Measurements from ENCODE around the gene CEP19. TPM values are rescaled to one million over a fixed set of nuclear protein-coding genes. Genes with fewer than 3 reads are reported as not detected.

CEP19 gene
- total RNA-seq, 4 donors from 2014 or later: 0.63 to 1.4 (median 1.1) TPM; not detected in 1

DNA sequence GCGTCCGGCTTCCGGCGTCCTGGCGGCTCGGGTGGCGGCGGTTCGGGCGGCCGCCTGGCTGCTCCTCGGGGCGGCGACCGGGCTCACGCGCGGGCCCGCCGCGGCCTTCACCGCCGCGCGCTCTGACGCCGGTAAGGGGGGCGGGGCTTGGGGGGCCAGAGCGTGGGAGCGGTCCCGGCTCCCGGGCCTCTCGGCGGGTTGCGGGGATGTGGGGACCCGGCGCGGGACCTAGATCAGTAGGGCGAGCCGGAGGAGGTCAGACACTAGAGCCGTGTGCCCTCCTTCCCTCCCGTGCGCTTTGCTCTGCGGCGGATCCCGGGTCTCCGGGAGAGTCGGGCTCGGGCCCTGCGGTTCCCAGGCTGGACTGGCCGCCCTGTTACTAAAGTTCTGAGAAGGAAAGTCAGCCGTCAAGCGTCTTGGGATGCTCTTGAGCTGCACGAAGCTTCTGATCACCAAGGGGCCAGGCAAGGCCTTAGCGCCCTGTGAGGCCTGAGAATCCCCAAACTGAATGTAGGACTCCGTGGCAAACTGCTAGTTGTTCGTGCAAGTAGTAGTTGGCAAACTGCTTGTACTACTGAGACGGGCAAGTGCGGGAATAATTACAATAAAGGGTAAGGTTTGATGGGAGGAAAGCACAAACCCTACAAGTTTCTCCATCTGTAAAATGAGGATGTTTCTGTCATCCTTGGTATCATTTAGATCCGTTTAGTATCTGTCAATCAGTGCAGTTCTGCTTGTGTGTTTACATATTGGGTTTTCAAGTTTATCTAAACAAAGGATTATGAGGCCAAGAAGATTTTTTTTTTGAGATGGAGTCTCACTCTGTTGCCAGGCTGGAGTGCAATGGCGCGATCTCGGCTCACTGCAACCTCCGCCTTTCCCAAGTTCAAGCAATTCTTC, 714 bp upstream of the CEP19 start:
- WGBS, 2 donors: 8 to 10% methylated on average over 23 to 31 of the region's 64 CpGs
- DNase-seq (ENCODE audit: low spot score in 2 of 2): peak in 1 of 2 donors; percentile 89
- intact Hi-C loops (cut with DNase I; ENCODE audit: low total_unique reads): no loop called here
- peak overlapping the region; percentile 81 for H3K4me3 ChIP-seq (ENCODE audit: low read depth, poor library complexity, severe bottlenecking)
- TF ChIP-seq, protein P1, sequence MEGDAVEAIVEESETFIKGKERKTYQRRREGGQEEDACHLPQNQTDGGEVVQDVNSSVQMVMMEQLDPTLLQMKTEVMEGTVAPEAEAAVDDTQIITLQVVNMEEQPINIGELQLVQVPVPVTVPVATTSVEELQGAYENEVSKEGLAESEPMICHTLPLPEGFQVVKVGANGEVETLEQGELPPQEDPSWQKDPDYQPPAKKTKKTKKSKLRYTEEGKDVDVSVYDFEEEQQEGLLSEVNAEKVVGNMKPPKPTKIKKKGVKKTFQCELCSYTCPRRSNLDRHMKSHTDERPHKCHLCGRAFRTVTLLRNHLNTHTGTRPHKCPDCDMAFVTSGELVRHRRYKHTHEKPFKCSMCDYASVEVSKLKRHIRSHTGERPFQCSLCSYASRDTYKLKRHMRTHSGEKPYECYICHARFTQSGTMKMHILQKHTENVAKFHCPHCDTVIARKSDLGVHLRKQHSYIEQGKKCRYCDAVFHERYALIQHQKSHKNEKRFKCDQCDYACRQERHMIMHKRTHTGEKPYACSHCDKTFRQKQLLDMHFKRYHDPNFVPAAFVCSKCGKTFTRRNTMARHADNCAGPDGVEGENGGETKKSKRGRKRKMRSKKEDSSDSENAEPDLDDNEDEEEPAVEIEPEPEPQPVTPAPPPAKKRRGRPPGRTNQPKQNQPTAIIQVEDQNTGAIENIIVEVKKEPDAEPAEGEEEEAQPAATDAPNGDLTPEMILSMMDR (IDR thresholded peaks at IDR 0.05): no peak
- no peak for TF ChIP-seq POLR2A (IDR thresholded peaks at IDR 0.05)

DNA sequence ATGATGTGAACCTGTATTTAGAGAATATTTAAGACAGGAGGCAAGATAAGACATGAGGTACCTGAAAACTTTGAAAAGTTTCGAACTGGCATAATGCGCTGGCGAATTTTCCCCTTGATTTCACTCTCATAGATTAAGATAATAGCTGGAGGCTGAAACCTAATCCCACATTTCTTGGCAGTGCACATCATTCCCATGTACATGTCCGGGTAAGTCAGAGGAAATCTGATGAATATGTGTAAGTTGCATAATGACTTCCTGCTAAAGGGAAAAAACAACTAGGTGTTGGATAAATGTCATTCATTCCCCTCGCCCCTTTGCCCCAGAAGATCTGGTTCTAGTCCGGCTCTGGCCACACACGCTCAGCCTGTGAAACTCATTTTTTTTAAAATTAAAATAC, 3.6 kb downstream of the CEP19 start:
- 44 to 64% methylated on average over 7 of the region's 7 CpGs for WGBS, 2 donors
- intact Hi-C loops (cut with DNase I; ENCODE audit: low total_unique reads): no loop called here
- DNase-seq (ENCODE audit: low spot score in 2 of 2): no peak
- H3K4me3 ChIP-seq (ENCODE audit: low read depth, poor library complexity, severe bottlenecking): no peak overlapping the region
- TF ChIP-seq, protein P1 (IDR thresholded peaks at IDR 0.05): no peak
- TF ChIP-seq POLR2A (IDR thresholded peaks at IDR 0.05): no peak

DNA sequence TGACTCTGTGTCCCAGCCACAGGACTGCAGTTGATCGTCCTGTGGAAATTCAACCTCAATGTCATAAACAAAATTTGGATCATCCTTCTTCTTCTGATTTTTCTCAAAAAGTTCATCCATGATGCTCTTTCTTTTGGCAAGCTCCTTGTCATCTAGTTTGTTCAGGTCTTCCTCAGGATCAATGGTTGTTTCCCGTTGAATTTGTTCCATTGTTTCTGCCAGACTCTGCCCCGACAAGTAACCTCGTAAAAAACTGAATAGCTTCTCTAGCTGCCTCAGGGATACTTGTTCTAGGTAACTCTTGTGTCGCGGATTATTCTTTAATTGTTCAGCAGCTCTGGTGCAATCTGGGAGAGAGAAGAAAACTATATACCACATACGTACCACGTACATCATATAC, 4.5 kb downstream of the CEP19 start:
- intact Hi-C loops (cut with DNase I; ENCODE audit: low total_unique reads): no loop called here
- DNase-seq (ENCODE audit: low spot score in 2 of 2): no peak

DNA sequence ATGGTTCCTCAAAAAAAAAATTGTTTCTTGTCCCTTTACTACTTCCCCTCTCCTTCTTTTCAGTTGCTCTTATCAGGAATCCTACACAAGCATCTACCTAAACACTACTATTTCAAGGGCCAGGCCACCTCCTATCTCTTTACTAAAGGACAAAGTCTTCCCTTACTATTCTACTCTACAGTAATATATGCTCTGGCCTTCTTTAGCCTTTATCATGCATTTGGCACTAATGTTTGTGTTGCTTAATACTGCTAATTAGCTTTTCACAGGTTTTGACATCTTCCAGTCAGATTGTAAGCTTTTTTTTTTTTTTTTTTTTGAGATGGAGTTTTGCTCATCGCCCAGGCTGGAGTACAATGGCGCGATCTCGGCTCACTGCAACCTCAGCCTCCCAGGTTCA, 5.3 kb downstream of the CEP19 start:
- TF ChIP-seq, protein P1 (IDR thresholded peaks at IDR 0.05): no peak
- no peak for TF ChIP-seq POLR2A (IDR thresholded peaks at IDR 0.05)
- 68 to 70% methylated on average over 4 of the region's 4 CpGs for WGBS, 2 donors
- no peak for DNase-seq (ENCODE audit: low spot score in 2 of 2)
- intact Hi-C loops (cut with DNase I; ENCODE audit: low total_unique reads): no loop called here
- no peak overlapping the region for H3K4me3 ChIP-seq (ENCODE audit: low read depth, poor library complexity, severe bottlenecking)

More for the DNA sequence above, 4.5 kb downstream of the CEP19 start:
- WGBS, 2 donors: 60 to 66% methylated on average over 8 of the region's 8 CpGs
- no peak overlapping the region for H3K4me3 ChIP-seq (ENCODE audit: low read depth, poor library complexity, severe bottlenecking)
- TF ChIP-seq POLR2A (IDR thresholded peaks at IDR 0.05): no peak
- TF ChIP-seq, protein P1 (IDR thresholded peaks at IDR 0.05): no peak

DNA sequence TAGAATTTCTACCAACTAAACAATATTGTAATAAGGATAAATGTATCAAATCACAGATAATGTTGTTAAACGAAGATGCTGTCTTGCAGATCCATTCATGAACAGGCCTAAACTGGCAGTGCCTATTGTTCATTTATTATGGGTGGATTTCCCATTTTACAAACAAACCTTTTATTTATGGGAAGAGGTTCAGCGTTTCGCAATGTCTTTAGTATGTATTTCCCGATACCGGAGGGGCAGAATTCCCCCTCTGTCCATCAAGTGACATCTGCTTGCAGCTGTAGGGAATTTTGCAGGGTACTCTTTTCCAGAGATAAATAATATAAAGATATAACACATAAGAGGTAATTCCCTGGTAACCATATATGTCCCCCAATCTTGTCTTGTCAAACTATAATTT, 5.7 kb downstream of the CEP19 start:
- DNase-seq (ENCODE audit: low spot score in 2 of 2): no peak
- 45 to 58% methylated on average over 5 of the region's 5 CpGs for WGBS, 2 donors
- TF ChIP-seq, protein P1 (IDR thresholded peaks at IDR 0.05): no peak
- no peak for TF ChIP-seq POLR2A (IDR thresholded peaks at IDR 0.05)
- H3K4me3 ChIP-seq (ENCODE audit: low read depth, poor library complexity, severe bottlenecking): no peak overlapping the region
- intact Hi-C loops (cut with DNase I; ENCODE audit: low total_unique reads): no loop called here
